Heart left ventricle (tissue), 13 donors: Measurements from ENCODE around the gene PER1.

ENCODE experiments used
- CTCF ChIP-seq, 12 donors: fragments of 200-600 bp; sonication (generic) in 4 of 12; IDR thresholded peaks; one replicate each; pipeline versions ENCODE4 v1.5.0 to v1.8.0; 2018 to 2022; ENCODE audit warnings: antibody characterized with exemption in 12 of 12, mild to moderate bottlenecking in 5 of 12
- POLR2A ChIP-seq, 2 donors: fragments of 450-650 bp; IDR thresholded peaks; one replicate each; pipeline ENCODE4 v1.6.1; 2017; ENCODE audit warnings: antibody characterized with exemption in 2 of 2, mild to moderate bottlenecking in 2 of 2, moderate library complexity in 2 of 2
- donor health status: ischemic (EF 13 %, LVEDD 7.1; RV severe dilation, severe dysfunction).
- donor health status: DM: no; HTN: yes; CAD: no.
- donor health status: DM: no; HTN: no; CAD: no.
- donor health status: ischemic (EF 25% LVEDD 6.9; RV normal size, moderate dysfunction).
- donor health status: ischemic (EF 25% LVEDD 5.7; RV mildly dilated, moderate dysfunction).
- donor health status: ischemic (EF 35%, LVEDD 5.7; RV mildly dilated, moderate dysfunction).
- donor health status: nonischemic (EF 11% LVEDD 7.7; RV severe dilation, severe dysfunction).
- donor health status: DM: yes; HTN: yes; CAD: no.
- donor health status: PGD.
- donor health status: ischemic (EF 29% LVEDD 5.4; RV normal size, mild dysfunction).
- donor health status: nonischemic (EF 23%, LVEDD 6.1; RV moderate dilation, normal function).

- TF ChIP-seq CTCF (IDR thresholded peaks at IDR 0.05) (no peak), POLR2A (IDR thresholded peaks at IDR 0.05) (no peak)
Measured at GRCh38 chr17:8155231-8155995, 3.2 kb upstream of the PER1 start.
